Measurements from ENCODE around the gene HOXC9. TPM values are rescaled to one million over a fixed set of nuclear protein-coding genes. Genes with fewer than 3 reads are reported as not detected.
"Not testable (repeated sequence)": the region's sequence is repeated elsewhere in the genome, so short reads cannot be mapped to it uniquely, and the experiment has no call there.

Gene HOXC9
- total and polyA plus RNA-seq, 4 donors: 0.38 to 9.0 (median 2.6) TPM; not detected in 1

DNA sequence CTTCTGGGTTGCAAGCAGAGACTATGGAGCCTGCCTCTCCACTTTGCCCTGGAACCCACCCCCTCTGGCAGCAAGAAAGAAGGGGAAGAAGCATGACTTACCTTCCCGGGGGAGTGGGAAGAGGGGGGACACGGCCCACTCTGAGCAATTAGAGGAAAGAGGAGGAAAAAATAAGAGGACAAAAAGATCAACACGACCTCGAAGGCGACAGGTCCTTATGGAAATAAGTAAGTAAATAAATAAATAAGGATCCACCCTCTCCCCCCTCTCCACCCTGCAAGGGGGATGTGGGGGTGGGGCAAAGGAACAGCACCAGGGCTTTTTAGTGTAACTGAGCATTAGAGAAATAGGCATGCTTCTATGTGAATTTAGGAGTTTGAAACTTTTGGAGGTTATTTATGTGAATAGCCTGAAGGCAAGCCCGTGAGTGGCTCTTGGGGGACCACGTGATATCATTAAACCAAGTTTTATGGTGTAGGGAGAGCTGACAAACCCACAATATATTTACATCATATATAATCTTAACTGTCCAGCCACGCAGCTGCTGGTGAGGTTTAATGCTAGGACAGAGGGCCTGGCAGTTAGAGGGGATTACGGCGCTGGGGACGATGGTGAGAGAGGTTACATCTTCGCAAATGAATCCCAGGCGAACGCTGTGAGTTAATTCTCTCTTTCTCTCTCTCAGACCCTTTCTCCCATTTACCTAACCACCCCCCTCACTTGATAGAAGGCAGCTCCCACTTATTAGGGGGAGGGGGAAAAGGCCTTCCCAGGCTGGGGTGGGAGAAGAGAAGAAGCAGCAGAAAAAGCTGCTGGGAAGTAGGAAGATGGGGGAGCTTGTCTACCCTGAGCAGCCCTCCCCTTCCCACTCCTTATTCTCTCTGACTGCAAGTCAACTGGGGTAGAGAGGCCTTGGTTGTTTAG lies 37.7 kb downstream of the HOXC9 start:
- no peak for DNase-seq
- intact Hi-C loops (cut with DNase I): loop anchor here in 1 of 2 donors (5.0 kb wide), 1 partner anchor 110 kb away; no protein-coding TSS in a partner anchor
- WGBS, 2 donors: 76 to 91% methylated on average over 14 of the region's 14 CpGs
- no peak overlapping the region for H3K27ac ChIP-seq (ENCODE audit: low read depth in 1 of 2, low read length in 2 of 2)
- no peaks in the 10 kb centered on the region for H3K9me3 ChIP-seq (ENCODE audit: control insufficient read depth, low read length)
- H3K27me3 ChIP-seq (ENCODE audit: control insufficient read depth in 1 of 2, insufficient read depth in 2 of 2, low read length in 1 of 2): peaks cover 0 to 2% of the 10 kb centered on the region in 2 donors
- ATAC-seq (ENCODE audit: low FRiP score): no peak
- H3K4me3 ChIP-seq (ENCODE audit: low read length in 2 of 2): no peak overlapping the region
- no peaks in the 10 kb centered on the region for H3K4me1 ChIP-seq (ENCODE audit: control insufficient read depth in 1 of 2, insufficient read depth in 2 of 2, low read length in 2 of 2)
- no peaks in the 10 kb centered on the region for H3K36me3 ChIP-seq (ENCODE audit: control insufficient read depth in 1 of 2, insufficient read depth in 2 of 2, low read length in 1 of 2)

DNA sequence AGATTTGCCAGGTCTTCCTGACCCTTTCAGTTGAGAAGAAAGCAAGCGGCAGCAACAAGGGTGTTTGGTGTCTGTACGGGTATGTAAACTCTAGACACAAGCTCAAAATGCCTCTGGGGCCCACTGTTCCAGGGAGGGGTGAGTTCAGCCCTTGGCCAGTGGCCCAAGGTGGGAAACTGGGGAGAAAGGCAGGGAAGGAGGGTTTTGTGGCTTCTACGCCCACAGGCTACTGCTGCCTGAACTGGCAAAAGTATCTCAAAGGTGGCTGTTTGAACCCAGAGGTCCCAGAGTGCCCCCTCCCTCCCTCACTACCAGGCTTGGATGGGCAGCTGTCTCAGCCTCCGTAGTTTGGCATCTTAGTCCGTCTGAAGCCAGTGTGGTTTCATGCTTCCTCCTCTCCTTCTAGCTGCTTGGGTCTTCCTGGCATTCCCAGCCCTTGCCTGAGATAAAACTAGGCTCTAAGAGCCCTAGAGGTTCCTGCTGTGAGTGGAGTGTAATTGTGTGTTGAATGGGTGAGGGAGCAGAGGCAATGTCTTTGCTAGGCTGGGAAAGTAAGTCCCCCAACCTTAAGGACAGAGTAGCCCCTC lies 38.4 kb downstream of the HOXC9 start:
- WGBS, 2 donors: 59 to 74% methylated on average over 5 of the region's 5 CpGs
- Histone ChIP-seq H3K36me3 (ENCODE audit: control insufficient read depth in 1 of 2, insufficient read depth in 2 of 2, low read length in 1 of 2) (no peaks in the 10 kb centered on the region), H3K27me3 (ENCODE audit: control insufficient read depth in 1 of 2, insufficient read depth in 2 of 2, low read length in 1 of 2) (peaks cover 0 to under 1% of the 10 kb centered on the region in 2 donors), H3K9me3 (ENCODE audit: control insufficient read depth, low read length) (no peaks in the 10 kb centered on the region), H3K27ac (ENCODE audit: low read depth in 1 of 2, low read length in 2 of 2) (no peak overlapping the region), H3K4me1 (ENCODE audit: control insufficient read depth in 1 of 2, insufficient read depth in 2 of 2, low read length in 2 of 2) (no peaks in the 10 kb centered on the region), H3K4me3 (ENCODE audit: low read length in 2 of 2) (no peak overlapping the region)
- ATAC-seq (ENCODE audit: low FRiP score): no peak
- no peak for DNase-seq
- intact Hi-C loops (cut with DNase I): loop anchor here in 1 of 2 donors (5.0 kb wide), 1 partner anchor 109 kb away; no protein-coding TSS in a partner anchor

DNA sequence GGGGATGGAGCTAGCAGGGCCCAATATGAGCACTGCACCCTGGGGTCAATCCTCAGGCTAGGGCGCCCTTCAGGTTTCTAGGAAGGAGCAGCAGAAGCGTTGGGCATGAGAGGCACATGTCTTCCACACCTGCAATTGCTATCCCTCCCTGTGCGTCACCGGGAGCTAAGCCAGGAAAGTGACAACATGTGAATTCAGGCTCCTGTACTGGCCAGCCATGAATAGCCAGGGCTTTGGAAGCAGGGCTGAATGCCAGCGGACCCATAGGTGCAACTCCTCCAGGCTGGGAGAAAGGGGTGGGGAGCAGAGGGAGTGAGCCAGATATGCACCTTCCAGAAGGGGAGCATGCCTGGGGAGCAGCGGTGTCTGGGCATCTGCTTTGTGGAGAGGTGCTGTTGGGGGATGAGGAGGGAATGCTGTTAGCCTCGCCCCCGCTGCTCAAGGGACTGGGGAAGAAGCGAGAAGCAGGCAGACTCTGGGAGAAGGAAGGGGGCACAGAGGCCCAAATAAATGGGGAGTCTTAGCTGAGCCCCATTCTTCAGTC lies 39.0 kb downstream of the HOXC9 start:
- 63 to 78% methylated on average over 9 of the region's 9 CpGs for WGBS, 2 donors
- Histone ChIP-seq H3K27ac (ENCODE audit: low read depth in 1 of 2, low read length in 2 of 2) (no peak overlapping the region), H3K4me1 (ENCODE audit: control insufficient read depth in 1 of 2, insufficient read depth in 2 of 2, low read length in 2 of 2) (no peaks in the 10 kb centered on the region), H3K9me3 (ENCODE audit: control insufficient read depth, low read length) (no peaks in the 10 kb centered on the region), H3K36me3 (ENCODE audit: control insufficient read depth in 1 of 2, insufficient read depth in 2 of 2, low read length in 1 of 2) (no peaks in the 10 kb centered on the region), H3K27me3 (ENCODE audit: control insufficient read depth in 1 of 2, insufficient read depth in 2 of 2, low read length in 1 of 2) (no peaks in the 10 kb centered on the region), H3K4me3 (ENCODE audit: low read length in 2 of 2) (no peak overlapping the region)
- DNase-seq (no peak), ATAC-seq (ENCODE audit: low FRiP score) (peak; percentile 1)
- intact Hi-C loops (cut with DNase I): loop anchor here in 1 of 2 donors (5.0 kb wide), 1 partner anchor 108 kb away; no protein-coding TSS in a partner anchor

DNA sequence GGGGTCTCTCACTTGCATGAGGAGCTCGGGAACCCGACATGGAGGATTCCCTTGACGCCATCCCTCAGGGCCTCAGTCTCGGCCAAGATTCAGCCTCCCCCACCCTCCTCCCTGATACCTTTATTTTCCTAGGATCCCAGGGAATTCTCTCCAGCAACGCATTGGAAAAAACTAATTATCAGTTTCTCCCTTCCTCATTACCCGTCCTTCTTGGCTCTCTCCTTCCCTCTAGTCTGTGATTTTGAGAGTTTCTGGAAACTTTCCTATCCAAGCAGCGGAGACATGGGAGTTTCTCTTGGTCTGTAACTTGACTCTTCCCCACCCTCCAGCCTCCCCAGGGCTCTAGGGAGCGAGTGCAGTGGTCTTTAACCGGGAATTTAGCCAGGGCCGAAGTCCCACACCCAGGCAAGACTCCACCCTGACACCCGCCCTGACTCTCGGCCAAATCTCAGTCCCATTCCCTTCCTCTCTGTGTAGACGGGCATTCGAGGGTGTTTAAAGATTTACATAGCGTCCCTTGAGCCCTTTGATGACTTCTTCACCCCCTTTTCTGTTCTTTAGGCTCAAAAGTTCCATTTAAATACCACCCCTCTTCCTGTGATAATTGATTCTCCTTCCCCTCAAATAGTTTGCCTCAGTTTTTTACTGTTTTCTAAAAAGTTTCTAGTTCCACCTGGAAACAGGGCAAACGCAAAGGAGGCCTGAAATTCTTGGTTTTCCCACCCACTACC lies 39.6 kb downstream of the HOXC9 start:
- no peaks in the 10 kb centered on the region for H3K4me1 ChIP-seq (ENCODE audit: control insufficient read depth in 1 of 2, insufficient read depth in 2 of 2, low read length in 2 of 2)
- no peaks in the 10 kb centered on the region for H3K36me3 ChIP-seq (ENCODE audit: control insufficient read depth in 1 of 2, insufficient read depth in 2 of 2, low read length in 1 of 2)
- intact Hi-C loops (cut with DNase I): loop anchor here in 1 of 2 donors (5.0 kb wide), 1 partner anchor 108 kb away; no protein-coding TSS in a partner anchor
- no peaks in the 10 kb centered on the region for H3K27me3 ChIP-seq (ENCODE audit: control insufficient read depth in 1 of 2, insufficient read depth in 2 of 2, low read length in 1 of 2)
- H3K27ac ChIP-seq (ENCODE audit: low read depth in 1 of 2, low read length in 2 of 2): no peak overlapping the region
- no peak overlapping the region for H3K4me3 ChIP-seq (ENCODE audit: low read length in 2 of 2)
- WGBS, 2 donors: 23 to 32% methylated on average over 16 of the region's 16 CpGs
- ATAC-seq (ENCODE audit: low FRiP score) (peak; percentile 62), DNase-seq (peak in 1 of 2 donors; percentile 79)
- H3K9me3 ChIP-seq (ENCODE audit: control insufficient read depth, low read length): no peaks in the 10 kb centered on the region

DNA sequence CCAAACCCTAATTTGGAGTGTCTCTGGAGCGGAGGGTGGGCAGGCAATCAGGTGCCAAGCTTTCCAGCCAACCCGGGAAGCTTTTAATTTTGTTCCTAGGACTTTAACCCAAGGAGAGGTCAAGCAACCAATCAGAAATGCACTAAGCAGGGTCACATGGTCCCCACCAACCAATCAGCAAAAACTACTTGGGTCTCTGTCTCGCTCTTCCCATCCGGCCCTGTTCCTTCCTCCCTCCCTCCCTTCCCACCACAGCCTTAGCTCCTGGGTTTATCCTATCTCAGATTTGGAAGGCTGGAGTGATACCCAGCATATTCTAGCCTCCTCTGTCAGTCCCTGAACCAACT lies 40.2 kb downstream of the HOXC9 start:
- H3K27ac ChIP-seq (ENCODE audit: low read depth in 1 of 2, low read length in 2 of 2): no peak overlapping the region
- no peaks in the 10 kb centered on the region for H3K4me1 ChIP-seq (ENCODE audit: control insufficient read depth in 1 of 2, insufficient read depth in 2 of 2, low read length in 2 of 2)
- H3K27me3 ChIP-seq (ENCODE audit: control insufficient read depth in 1 of 2, insufficient read depth in 2 of 2, low read length in 1 of 2): no peaks in the 10 kb centered on the region
- intact Hi-C loops (cut with DNase I): no loop called here
- no peaks in the 10 kb centered on the region for H3K36me3 ChIP-seq (ENCODE audit: control insufficient read depth in 1 of 2, insufficient read depth in 2 of 2, low read length in 1 of 2)
- DNase-seq (no peak), ATAC-seq (ENCODE audit: low FRiP score) (peak; percentile 66)
- no peaks in the 10 kb centered on the region for H3K9me3 ChIP-seq (ENCODE audit: control insufficient read depth, low read length)
- WGBS, 2 donors: 43 to 44% methylated on average over 4 of the region's 4 CpGs
- H3K4me3 ChIP-seq (ENCODE audit: low read length in 2 of 2): no peak overlapping the region

DNA sequence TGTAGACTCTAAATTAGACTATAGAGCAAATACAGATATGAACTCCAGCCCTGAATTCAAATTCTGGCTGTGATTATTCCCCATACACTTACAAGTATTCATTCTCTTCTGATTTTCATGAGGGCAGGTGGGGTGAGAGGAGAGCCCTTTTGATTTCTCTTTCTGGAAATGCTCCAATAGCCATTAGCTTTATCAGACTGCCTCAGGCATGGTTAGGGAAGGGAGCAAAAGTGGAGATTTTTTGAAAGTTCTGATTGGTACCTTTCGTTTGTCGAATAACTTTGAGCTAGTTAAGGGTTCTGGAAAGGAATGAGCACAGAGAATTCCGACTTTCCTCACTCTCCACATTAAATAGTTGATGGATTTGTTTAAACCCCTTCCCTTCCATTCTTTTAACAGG lies 40.7 kb downstream of the HOXC9 start:
- DNase-seq (no peak), ATAC-seq (ENCODE audit: low FRiP score) (no peak)
- no peaks in the 10 kb centered on the region for H3K9me3 ChIP-seq (ENCODE audit: control insufficient read depth, low read length)
- H3K4me3 ChIP-seq (ENCODE audit: low read length in 2 of 2): no peak overlapping the region
- 72 to 86% methylated on average over 3 of the region's 3 CpGs for WGBS, 2 donors
- H3K27me3 ChIP-seq (ENCODE audit: control insufficient read depth in 1 of 2, insufficient read depth in 2 of 2, low read length in 1 of 2): no peaks in the 10 kb centered on the region
- intact Hi-C loops (cut with DNase I): no loop called here
- no peaks in the 10 kb centered on the region for H3K36me3 ChIP-seq (ENCODE audit: control insufficient read depth in 1 of 2, insufficient read depth in 2 of 2, low read length in 1 of 2)
- H3K27ac ChIP-seq (ENCODE audit: low read depth in 1 of 2, low read length in 2 of 2): no peak overlapping the region
- no peaks in the 10 kb centered on the region for H3K4me1 ChIP-seq (ENCODE audit: control insufficient read depth in 1 of 2, insufficient read depth in 2 of 2, low read length in 2 of 2)

DNA sequence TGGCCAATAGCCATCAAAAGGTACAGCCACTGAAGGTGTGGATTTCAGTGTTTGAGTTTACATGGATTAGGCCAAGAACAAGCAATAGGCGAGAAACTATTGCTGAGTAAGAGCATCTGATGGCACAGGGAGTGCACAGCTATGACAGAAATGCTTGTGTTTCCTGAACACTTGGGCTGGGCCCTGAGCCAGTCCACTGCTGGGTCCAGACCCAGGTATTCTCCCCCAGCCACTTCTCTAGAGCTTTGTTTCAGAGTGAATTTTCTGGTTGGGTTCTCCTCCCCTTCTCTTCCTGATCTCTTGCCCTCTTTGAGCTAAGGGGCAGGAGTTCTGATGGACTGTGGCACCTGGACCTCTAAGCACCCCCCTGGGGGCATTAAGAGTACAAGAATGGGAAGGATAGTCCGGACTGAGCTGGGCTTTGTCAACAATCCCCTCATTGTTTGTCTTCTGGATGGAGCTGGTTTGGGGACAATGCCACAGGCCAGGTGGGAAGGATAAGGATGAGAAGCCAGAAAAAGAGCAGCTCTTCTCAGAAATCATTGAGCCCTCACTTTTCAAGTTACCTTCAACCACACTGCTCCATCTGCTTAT lies 41.2 kb downstream of the HOXC9 start:
- 76 to 91% methylated on average over 2 of the region's 2 CpGs for WGBS, 2 donors
- no peaks in the 10 kb centered on the region for H3K9me3 ChIP-seq (ENCODE audit: control insufficient read depth, low read length)
- H3K4me1 ChIP-seq (ENCODE audit: control insufficient read depth in 1 of 2, insufficient read depth in 2 of 2, low read length in 2 of 2): no peaks in the 10 kb centered on the region
- intact Hi-C loops (cut with DNase I): no loop called here
- no peak for ATAC-seq (ENCODE audit: low FRiP score)
- no peaks in the 10 kb centered on the region for H3K27me3 ChIP-seq (ENCODE audit: control insufficient read depth in 1 of 2, insufficient read depth in 2 of 2, low read length in 1 of 2)
- no peaks in the 10 kb centered on the region for H3K36me3 ChIP-seq (ENCODE audit: control insufficient read depth in 1 of 2, insufficient read depth in 2 of 2, low read length in 1 of 2)
- DNase-seq: no peak
- no peak overlapping the region for H3K27ac ChIP-seq (ENCODE audit: low read depth in 1 of 2, low read length in 2 of 2)
- no peak overlapping the region for H3K4me3 ChIP-seq (ENCODE audit: low read length in 2 of 2)

DNA sequence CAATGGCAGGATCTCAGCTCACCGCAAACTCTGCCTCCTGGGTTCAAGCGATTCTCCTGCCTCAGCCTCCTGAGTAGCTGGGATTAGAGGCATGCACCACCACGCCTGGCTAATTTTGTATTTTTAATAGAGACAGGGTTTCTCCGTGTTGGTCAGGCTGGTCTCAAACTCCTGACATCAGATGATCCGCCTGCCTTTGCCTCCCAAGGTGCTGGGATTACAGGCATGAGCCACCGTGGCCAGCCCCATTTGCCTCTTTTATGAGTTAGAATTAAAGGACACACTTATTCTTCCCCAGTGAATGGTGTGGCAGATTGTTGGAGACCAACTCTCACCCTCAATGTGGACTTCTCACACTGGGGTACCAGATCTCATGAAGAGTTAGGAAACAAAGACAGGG lies 42.1 kb downstream of the HOXC9 start:
- ATAC-seq (ENCODE audit: low FRiP score); H3K4me3 ChIP-seq (ENCODE audit: low read length in 2 of 2); H3K27ac ChIP-seq (ENCODE audit: low read depth in 1 of 2, low read length in 2 of 2); H3K4me1 ChIP-seq (ENCODE audit: control insufficient read depth in 1 of 2, insufficient read depth in 2 of 2, low read length in 2 of 2); H3K27me3 ChIP-seq (ENCODE audit: control insufficient read depth in 1 of 2, insufficient read depth in 2 of 2, low read length in 1 of 2); DNase-seq; H3K9me3 ChIP-seq (ENCODE audit: control insufficient read depth, low read length); H3K36me3 ChIP-seq (ENCODE audit: control insufficient read depth in 1 of 2, insufficient read depth in 2 of 2, low read length in 1 of 2); intact Hi-C loops (cut with DNase I): not testable (repeated sequence)
- WGBS, 2 donors: 72 to 82% methylated on average over 6 of the region's 6 CpGs

Data from aorta (tissue), 5 donors.